Astrocyte of the spinal cord (primary cell): ENCODE measurements around the gene PRTG.
"Not testable (repeated sequence)": the region's sequence is repeated elsewhere in the genome, so short reads cannot be mapped to it uniquely, and the experiment has no call there.

Source experiments
- DNase-seq: peaks from one replicate; pipeline ENCODE4 v3.0.0; 2011; ENCODE audit warnings: low read depth, low spot score
- H3K4me3 ChIP-seq: 2 replicates; pipeline ENCODE4 v1.5.1; 2011; ENCODE audit warnings: low read depth, mild to moderate bottlenecking, low read length, moderate library complexity
- in situ Hi-C: cut with HindIII; loops from 2 replicates; pipeline ENCODE4 v1.10.0; 2017; ENCODE audit warnings: low sequenced_read_pairs
- TF ChIP-seq, protein P1 (sequence below): IDR thresholded peaks from 2 replicates; pipeline ENCODE4 v1.5.1; 2012; ENCODE audit warnings: low read depth, mild to moderate bottlenecking, low read length, inconsistent platforms

PRTG gene

DNA sequence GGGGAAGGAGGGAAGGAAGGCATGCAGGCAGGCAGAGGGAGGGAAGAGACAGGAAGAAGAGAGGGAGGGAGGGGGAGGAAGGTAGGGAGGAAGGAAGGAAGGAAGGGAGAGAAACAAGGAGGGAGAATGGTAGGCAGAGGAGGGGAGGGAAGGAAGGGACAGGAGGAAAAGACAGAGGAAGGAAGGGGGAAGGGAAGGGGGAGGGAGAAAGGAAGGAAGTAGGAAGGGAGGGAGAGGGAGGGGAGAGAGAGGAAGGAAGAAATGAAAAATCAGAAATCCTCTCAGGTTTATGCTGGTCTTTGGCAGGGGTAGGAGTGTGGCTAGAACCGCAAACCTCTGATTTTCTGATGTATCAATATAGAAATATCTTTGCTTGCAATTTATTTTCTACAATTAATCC lies 4.2 kb downstream of the PRTG start:
- H3K4me3 ChIP-seq: no peak overlapping the region
- in situ Hi-C loops: no loop called here
- DNase-seq: no peak
- TF ChIP-seq, protein P1, sequence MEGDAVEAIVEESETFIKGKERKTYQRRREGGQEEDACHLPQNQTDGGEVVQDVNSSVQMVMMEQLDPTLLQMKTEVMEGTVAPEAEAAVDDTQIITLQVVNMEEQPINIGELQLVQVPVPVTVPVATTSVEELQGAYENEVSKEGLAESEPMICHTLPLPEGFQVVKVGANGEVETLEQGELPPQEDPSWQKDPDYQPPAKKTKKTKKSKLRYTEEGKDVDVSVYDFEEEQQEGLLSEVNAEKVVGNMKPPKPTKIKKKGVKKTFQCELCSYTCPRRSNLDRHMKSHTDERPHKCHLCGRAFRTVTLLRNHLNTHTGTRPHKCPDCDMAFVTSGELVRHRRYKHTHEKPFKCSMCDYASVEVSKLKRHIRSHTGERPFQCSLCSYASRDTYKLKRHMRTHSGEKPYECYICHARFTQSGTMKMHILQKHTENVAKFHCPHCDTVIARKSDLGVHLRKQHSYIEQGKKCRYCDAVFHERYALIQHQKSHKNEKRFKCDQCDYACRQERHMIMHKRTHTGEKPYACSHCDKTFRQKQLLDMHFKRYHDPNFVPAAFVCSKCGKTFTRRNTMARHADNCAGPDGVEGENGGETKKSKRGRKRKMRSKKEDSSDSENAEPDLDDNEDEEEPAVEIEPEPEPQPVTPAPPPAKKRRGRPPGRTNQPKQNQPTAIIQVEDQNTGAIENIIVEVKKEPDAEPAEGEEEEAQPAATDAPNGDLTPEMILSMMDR: no peak

GRCh38 chr15:55737373-55737772 lies 5.6 kb downstream of the PRTG start:
- TF ChIP-seq, protein P1: no peak
- no peak overlapping the region for H3K4me3 ChIP-seq
- no peak for DNase-seq
- in situ Hi-C loops: no loop called here

GRCh38 chr15:55736756-55737155 lies 6.2 kb downstream of the PRTG start:
- TF ChIP-seq, protein P1: no peak
- H3K4me3 ChIP-seq: no peak overlapping the region
- in situ Hi-C loops: no loop called here
- no peak for DNase-seq

DNA sequence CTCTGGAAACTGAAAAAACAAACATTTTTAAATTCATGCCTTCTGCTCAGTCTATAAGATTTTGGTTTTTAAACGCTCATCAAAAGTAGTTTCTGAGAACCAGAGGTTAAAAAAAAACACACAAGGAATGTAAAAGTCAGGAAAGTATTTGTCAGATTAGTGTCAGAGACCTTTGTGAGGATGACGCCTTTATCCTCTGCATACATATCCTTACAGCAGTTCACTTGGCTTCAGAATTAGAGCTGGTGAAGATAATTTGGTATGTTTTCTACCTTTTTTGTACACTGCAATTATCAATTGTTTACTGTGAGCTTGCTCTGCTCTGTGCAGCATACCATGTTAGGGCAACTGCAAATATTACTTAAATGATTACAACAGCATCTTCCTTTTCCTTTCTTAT lies 8.3 kb downstream of the PRTG start:
- DNase-seq: no peak
- no peak overlapping the region for H3K4me3 ChIP-seq
- in situ Hi-C loops: no loop called here
- TF ChIP-seq, protein P1: no peak

DNA sequence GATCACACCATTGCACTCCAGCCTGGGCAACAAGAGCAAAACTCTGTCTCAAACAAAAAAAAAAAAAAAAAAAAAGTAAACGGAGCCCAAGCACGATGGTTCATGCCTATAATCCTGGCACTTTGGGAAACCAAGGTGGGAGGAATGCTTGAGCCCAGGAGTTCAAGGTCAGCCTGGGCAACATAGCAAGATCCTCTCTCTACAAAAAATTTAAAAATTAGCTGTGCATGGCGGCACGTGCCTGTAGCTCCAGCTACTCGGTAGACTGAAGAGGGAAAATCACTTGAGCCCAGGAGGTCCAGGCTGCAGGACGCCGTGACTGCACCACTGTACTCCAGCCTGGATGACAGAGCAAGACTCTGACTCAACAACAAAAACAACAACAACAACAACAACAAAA lies 9.5 kb downstream of the PRTG start:
- H3K4me3 ChIP-seq, in situ Hi-C loops, DNase-seq: not testable (repeated sequence)

DNA sequence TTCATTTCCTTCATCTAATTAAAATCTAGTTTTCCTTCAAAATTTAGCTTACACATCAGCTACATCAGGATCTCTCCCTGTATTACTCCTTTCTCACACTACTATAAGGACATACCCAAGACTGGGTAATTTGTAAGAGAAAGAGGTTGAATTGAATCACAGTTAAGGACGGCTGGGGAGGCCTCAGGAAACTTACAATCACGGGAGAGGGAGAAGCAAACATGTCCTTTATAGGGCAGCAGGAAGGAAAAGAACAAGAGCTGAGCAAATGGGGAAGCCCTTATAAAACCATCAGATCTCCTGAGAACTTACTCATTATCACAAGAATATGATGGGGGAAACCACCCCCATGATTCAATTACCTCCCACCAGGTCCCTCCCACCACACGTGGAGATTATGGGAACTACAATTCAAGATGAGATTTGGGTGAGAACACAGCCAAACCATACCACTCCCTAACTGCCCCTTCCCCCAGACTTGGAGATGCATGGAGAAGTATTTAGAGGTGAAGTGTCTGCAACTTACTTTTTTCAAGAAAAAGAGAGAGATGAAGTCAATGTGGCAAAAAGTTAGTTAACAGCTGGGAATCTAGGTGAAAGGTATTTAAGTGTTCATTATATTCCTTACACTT lies 21.3 kb downstream of the PRTG start:
- TF ChIP-seq, protein P1: no peak
- DNase-seq: no peak
- no peak overlapping the region for H3K4me3 ChIP-seq
- in situ Hi-C loops: no loop called here

DNA sequence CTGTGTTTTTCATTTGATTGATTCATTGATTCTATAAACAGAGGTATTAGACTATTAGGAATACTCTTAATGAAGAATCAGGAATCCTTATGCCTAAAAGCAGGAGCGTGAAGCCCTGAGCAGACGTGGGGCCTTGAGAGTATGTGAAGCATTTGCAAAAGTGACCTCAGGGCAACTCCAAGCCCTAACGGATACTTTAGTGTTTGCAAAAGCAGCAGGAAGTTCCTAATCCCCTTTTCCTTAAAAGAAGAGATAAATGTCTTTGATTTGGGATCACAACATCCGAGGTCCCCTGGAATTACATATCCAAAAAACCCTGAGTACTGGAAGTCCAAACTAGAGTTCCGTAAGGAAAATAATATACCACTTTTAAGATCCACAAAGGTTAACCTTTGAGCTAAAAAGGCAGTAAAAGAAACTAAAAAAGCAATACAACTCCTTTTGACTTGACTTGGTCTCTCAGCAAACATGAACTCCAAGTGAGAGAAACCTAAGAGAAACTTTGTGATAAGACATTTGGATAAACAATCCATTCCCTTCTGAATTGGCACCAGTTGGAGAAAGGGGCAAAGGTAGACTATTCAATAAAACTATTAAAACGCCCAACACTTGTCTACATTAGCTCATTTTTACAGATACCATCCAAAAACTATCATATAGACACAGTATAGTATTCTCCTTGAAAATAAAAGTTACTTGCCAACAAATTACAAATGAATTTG lies 27.4 kb downstream of the PRTG start:
- TF ChIP-seq, protein P1: no peak
- no peak for DNase-seq
- no peak overlapping the region for H3K4me3 ChIP-seq
- in situ Hi-C loops: no loop called here
